K562 (cell line): Measurements from ENCODE around the gene KCNMB2. TPM values are rescaled to one million over a fixed set of nuclear protein-coding genes. Genes with fewer than 3 reads are reported as not detected.

Experiments
- ATAC-seq: fragments of 200-7000 bp; cut with Tn5 transposase; 3 replicates; pipeline ENCODE4 v1.9.1; 2020; ENCODE audit warnings: moderate library complexity
- BruUV-seq: library from RNA; stranded (reverse); fragments of 400-500 nt; replicated peaks from 2 replicates; lab custom pipeline; 2021; lab: Mats Ljungman, UMichigan
- CTCF ChIA-PET: fragments of 300-600 bp; formaldehyde crosslinking; extraction: SDS; loops from one replicate; lab custom pipeline; 2021; ENCODE audit warnings: low intra/inter-chr PET ratio; lab: Yijun Ruan, JAX
- POLR2A ChIA-PET: fragments of 300-600, 350-650 bp; sonication (Branson Sonifier 250); formaldehyde crosslinking; extraction: SDS; loops from one replicate; lab custom pipeline; 2021; ENCODE audit warnings: antibody characterized with exemption, inconsistent platforms; lab: Yijun Ruan, JAX
- DNase-seq, 4 experiments: peaks; one replicate each; pipeline versions ENCODE4 v3.0.0 to v3.0.0-alpha.2; 2011 to 2018; ENCODE audit warnings: low spot score in 3 of 4, mixed read lengths in 3 of 4; ENCODE audit errors: extremely low read depth in 1 of 4
- FAIRE-seq: peaks from 2 replicates; lab custom pipeline; 2011; peaks lifted over from hg19 to GRCh38; lab: Jason Lieb, UNC
- H2AFZ ChIP-seq: 2 replicates; pipeline ENCODE4 v1.6.0; 2011; ENCODE audit warnings: low read depth, low read length, control low read depth, inconsistent platforms
- H3K27ac ChIP-seq: fragments of 200-600 bp; 3 replicates; pipeline ENCODE4 v1.8.0; 2011; ENCODE audit warnings: low read depth, mild to moderate bottlenecking, control low read depth, inconsistent platforms, low read length, moderate library complexity, mixed read lengths; ENCODE audit errors: extremely low read depth
- H3K27me3 ChIP-seq, 2 experiments: fragments of 300-600 bp in 1 of 2; 2 replicates in 1 of 2; 3 replicates in 1 of 2; pipeline versions ENCODE4 v1.6.0 to v1.8.0; 2011; ENCODE audit warnings: inconsistent platforms in 2 of 2, low read length in 2 of 2, mild to moderate bottlenecking in 1 of 2, mixed read lengths in 1 of 2, moderate library complexity in 1 of 2; ENCODE audit not compliant: control insufficient read depth in 2 of 2, insufficient read depth in 2 of 2
- H3K36me3 ChIP-seq: fragments of 300-600 bp; 3 replicates; pipeline ENCODE4 v1.8.0; 2011; ENCODE audit warnings: mild to moderate bottlenecking, low read length, inconsistent platforms; ENCODE audit not compliant: control insufficient read depth, insufficient read depth
- H3K4me1 ChIP-seq, 2 experiments: fragments of 200-600 bp in 1 of 2; replicated peaks in 1 of 2; 2 replicates in 1 of 2; 3 replicates in 1 of 2; pipeline versions ENCODE4 v1.5.1 to v1.8.0; 2011; ENCODE audit warnings: inconsistent platforms in 2 of 2, low read length in 2 of 2, mild to moderate bottlenecking in 1 of 2, mixed read lengths in 1 of 2, moderate library complexity in 1 of 2; ENCODE audit not compliant: control insufficient read depth in 2 of 2, insufficient read depth in 2 of 2
- H3K4me2 ChIP-seq: 2 replicates; pipeline ENCODE4 v1.6.1; 2011; ENCODE audit warnings: low read length, control low read depth, inconsistent platforms, mixed read lengths; ENCODE audit not compliant: insufficient read depth
- H3K4me3 ChIP-seq: fragments of 200-600 bp; sonication (generic), shearing (Covaris generic); 2 replicates; pipeline ENCODE4 v1.5.1; 2016; ENCODE audit warnings: control low read depth, inconsistent platforms
- H3K79me2 ChIP-seq: fragments of 200-600 bp; 3 replicates; pipeline ENCODE4 v1.8.0; 2011; ENCODE audit warnings: low read length, inconsistent platforms; ENCODE audit not compliant: control insufficient read depth, insufficient read depth
- H3K9ac ChIP-seq, 2 experiments: 2 replicates each; pipeline versions ENCODE4 v1.6.0 to v1.6.1; 2011; ENCODE audit warnings: low read depth in 2 of 2, low read length in 2 of 2, control low read depth in 1 of 2, inconsistent platforms in 1 of 2, mild to moderate bottlenecking in 1 of 2, mixed read lengths in 1 of 2; ENCODE audit not compliant: insufficient read depth in 1 of 2
- H3K9me1 ChIP-seq: one replicate; pipeline ENCODE4 v1.6.0; 2011; ENCODE audit warnings: inconsistent platforms, mild to moderate bottlenecking, low read length, moderate library complexity; ENCODE audit not compliant: control insufficient read depth, insufficient read depth
- H3K9me3 ChIP-seq: replicated peaks from 2 replicates; pipeline ENCODE4 v1.5.1; 2011; ENCODE audit warnings: low read depth, low read length, inconsistent platforms; ENCODE audit not compliant: control insufficient read depth, insufficient read depth
- H4K20me1 ChIP-seq: replicated peaks from 2 replicates; pipeline ENCODE4 v1.6.1; 2011; ENCODE audit warnings: low read length, inconsistent platforms, mixed read lengths; ENCODE audit not compliant: control insufficient read depth, insufficient read depth
- CXXC5 ChIP-seq: fragments of 250-450 bp; sonication (Bioruptor Pico); IDR thresholded peaks from 2 replicates; pipeline ENCODE4 v1.8.0; 2022; ENCODE audit warnings: inconsistent platforms, mild to moderate bottlenecking, moderate library complexity
- FOSL1 ChIP-seq: fragments of 200-800 bp; sonication (Bioruptor generic); conservative IDR thresholded peaks from 2 replicates; pipeline ENCODE4 v1.6.1; 2016; ENCODE audit warnings: missing genetic modification characterization, missing compliant biosample characterization
- KAT2B ChIP-seq: IDR thresholded peaks from one replicate; pipeline ENCODE4 v1.6.1; 2012; ENCODE audit warnings: low read depth, mild to moderate bottlenecking, control low read depth, inconsistent platforms, low read length, moderate library complexity
- MAFG ChIP-seq: fragments of 450-650 bp; conservative IDR thresholded peaks from 2 replicates; pipeline ENCODE4 v1.6.1; 2016; ENCODE audit warnings: missing genetic modification characterization, missing compliant biosample characterization
- MEIS2 ChIP-seq: fragments of 450-650 bp; IDR thresholded peaks from 2 replicates; pipeline ENCODE4 v1.6.1; 2014; ENCODE audit warnings: mild to moderate bottlenecking; ENCODE audit not compliant: partially characterized antibody
- NFE2 ChIP-seq: IDR thresholded peaks from 2 replicates; pipeline ENCODE4 v1.6.1; 2014; ENCODE audit warnings: antibody characterized with exemption, low read depth
- SAFB ChIP-seq: fragments of 200-400 bp; formaldehyde crosslinking; IDR thresholded peaks from 2 replicates; pipeline ENCODE4 v1.6.1; 2017; ENCODE audit warnings: low read depth, low read length, borderline replicate concordance
- WGBS: fragments of 100-300 bp; shearing (Covaris generic); methylation state at CpG from one replicate; pipeline ENCODE4 v1.1.6; 2016; ENCODE audit warnings: low coverage, mixed read lengths; ENCODE audit not compliant: insufficient coverage; ENCODE audit errors: missing lambda C conversion rate; 5-methylcytosine and 5-hydroxymethylcytosine counted together
- in situ Hi-C: fragments of 300-500 bp; cut with MboI; formaldehyde crosslinking; loops from 4 replicates; pipeline ENCODE4 v1.15.0; 2018; ENCODE audit warnings: inconsistent platforms, mixed read lengths
- intact Hi-C: fragments of 100-400 bp; cut with micrococcal nuclease; formaldehyde crosslinking; loops from 2 replicates; pipeline ENCODE4 v1.14.2; 2022
- polyA plus RNA-seq, 8 experiments: library from polyadenylated mRNA; depleted of rRNA in 4 of 8; stranded (reverse) in 5 of 8; unstranded in 3 of 8; fragments of >200 nt; fragmentation: Nextera tagmentation in 2 of 8; fragmentation: Illumina TruSeq in 1 of 8; extraction: Ambion mirVana in 2 of 8; extraction: Trizol in 1 of 8; gene quantifications; 2 replicates each; pipeline versions ENCODE4 v1.2.1 to v1.2.3, GENCODE V29; 2011 to 2014; ENCODE audit warnings: inconsistent platforms in 1 of 8, missing spikeins in 1 of 8
- total RNA-seq, 7 experiments: library from RNA; depleted of rRNA in 6 of 7; stranded (reverse); fragments of >200 nt in 6 of 7; fragmentation: Illumina TruSeq in 2 of 7; extraction: Trizol in 2 of 7; gene quantifications; 2 replicates each; pipeline versions ENCODE4 v1.2.1 to v1.2.3, GENCODE V29; 2011 to 2021; ENCODE audit warnings: low replicate concordance in 1 of 7
- TF ChIP-seq, protein P1 (sequence below), 2 experiments: IDR thresholded peaks in 1 of 2; conservative IDR thresholded peaks in 1 of 2; 2 replicates each; pipeline ENCODE4 v1.6.1; 2016; ENCODE audit warnings: low read depth in 2 of 2, mild to moderate bottlenecking in 1 of 2, missing compliant biosample characterization in 1 of 2, missing genetic modification characterization in 1 of 2, moderate library complexity in 1 of 2
- TF ChIP-seq, protein P2 (sequence below): fragments of 450-650 bp; IDR thresholded peaks from 2 replicates; pipeline ENCODE4 v1.6.1; 2016; ENCODE audit warnings: antibody characterized with exemption

The KCNMB2 gene
- total and polyA plus RNA-seq, 9 of the 15 experiments (the other 6 are each of a cell fraction or from before 2014, with no cell fraction given), result 0.04 to 0.15 TPM; not detected in 7

DNA sequence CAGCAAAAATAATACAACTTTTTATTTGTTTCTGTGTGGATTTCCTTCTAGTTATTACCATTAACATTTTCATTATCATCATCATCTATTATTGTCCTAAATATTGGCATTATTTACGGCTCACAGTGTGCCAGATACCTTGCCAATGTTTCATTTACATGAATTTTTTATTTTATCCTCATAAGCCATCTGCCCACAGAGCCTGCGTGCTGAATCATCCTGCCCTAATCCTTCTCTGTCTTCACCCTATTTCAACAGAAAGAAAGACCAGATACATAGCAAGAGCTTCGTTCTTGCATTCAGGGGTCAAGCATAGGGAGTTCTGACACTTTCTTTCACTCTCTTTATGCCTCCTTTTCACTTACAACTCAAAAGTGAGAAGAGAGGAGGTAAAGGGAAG, 82.0 kb downstream of the KCNMB2 start:
- Histone ChIP-seq H2AFZ (no peak overlapping the region), H3K4me2 (no peak overlapping the region), H3K4me3 (no peak overlapping the region), H3K9me1 (no peaks in the 10 kb centered on the region), H3K36me3 (no peaks in the 10 kb centered on the region), H3K27me3 (no peaks in the 10 kb centered on the region), H3K27ac (0 out of 3 replicates have a peak overlapping the region, but pooled peaks have one; percentile 22), H3K9me3 (no peaks in the 10 kb centered on the region), H3K79me2 (no peaks in the 10 kb centered on the region), H4K20me1 (no peaks in the 10 kb centered on the region), H3K9ac (no peak overlapping the region), H3K4me1 (no peaks in the 10 kb centered on the region)
- FAIRE-seq (no peak), DNase-seq (peak in 1 of 4 experiments; percentile 2), ATAC-seq (0 out of 3 replicates have a peak, but pooled peaks have one; percentile 47)
- TF ChIP-seq NFE2 (peak; percentile 66), SAFB (no peak), FOSL1 (no peak), KAT2B (no peak), MAFG (peak; percentile 26), MEIS2 (peak; percentile 44), CXXC5 (CRISPR knock-in tag) (no peak)
- TF ChIP-seq, protein P1, sequence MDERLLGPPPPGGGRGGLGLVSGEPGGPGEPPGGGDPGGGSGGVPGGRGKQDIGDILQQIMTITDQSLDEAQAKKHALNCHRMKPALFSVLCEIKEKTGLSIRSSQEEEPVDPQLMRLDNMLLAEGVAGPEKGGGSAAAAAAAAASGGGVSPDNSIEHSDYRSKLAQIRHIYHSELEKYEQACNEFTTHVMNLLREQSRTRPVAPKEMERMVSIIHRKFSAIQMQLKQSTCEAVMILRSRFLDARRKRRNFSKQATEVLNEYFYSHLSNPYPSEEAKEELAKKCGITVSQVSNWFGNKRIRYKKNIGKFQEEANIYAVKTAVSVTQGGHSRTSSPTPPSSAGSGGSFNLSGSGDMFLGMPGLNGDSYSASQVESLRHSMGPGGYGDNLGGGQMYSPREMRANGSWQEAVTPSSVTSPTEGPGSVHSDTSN (CRISPR knock-in tag; IDR thresholded peaks at IDR 0.05; ENCODE audit: low read depth), result no peak
- TF ChIP-seq, protein P1 (tag; conservative IDR thresholded peaks at IDR 0.05; ENCODE audit: low read depth), result peak; percentile 85
- TF ChIP-seq, protein P2, sequence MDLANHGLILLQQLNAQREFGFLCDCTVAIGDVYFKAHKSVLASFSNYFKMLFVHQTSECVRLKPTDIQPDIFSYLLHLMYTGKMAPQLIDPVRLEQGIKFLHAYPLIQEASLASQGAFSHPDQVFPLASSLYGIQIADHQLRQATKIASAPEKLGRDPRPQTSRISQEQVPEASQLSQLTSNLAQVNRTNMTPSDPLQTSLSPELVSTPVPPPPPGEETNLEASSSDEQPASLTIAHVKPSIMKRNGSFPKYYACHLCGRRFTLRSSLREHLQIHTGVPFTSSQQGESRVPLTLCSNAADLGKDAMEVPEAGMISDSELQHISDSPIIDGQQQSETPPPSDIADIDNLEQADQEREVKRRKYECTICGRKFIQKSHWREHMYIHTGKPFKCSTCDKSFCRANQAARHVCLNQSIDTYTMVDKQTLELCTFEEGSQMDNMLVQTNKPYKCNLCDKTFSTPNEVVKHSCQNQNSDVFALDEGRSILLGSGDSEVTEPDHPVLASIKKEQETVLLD, result no peak
- WGBS, result 0% methylated on average over 3 of the region's 3 CpGs
- in situ Hi-C loops, result no loop called here
- ChIA-PET CTCF (no interaction called here), POLR2A (interaction anchor here (1.0 kb wide), 1 partner anchor 10 kb away, joined by 3 read pairs; no protein-coding TSS in a partner anchor)
- BruUV-seq, result no TSS peak
- intact Hi-C loops, result no loop called here
